HEK293 (cell line): ENCODE measurements around the gene OGFRL1.

Experiments used
- CTCF ChIA-PET: fragments of 350-600 bp; formaldehyde crosslinking; extraction: SDS; loops from one replicate; lab custom pipeline; 2021; ENCODE audit warnings: antibody characterized with exemption; lab: Yijun Ruan, JAX
- POLR2A ChIA-PET: fragments of 300-600 bp; formaldehyde crosslinking; extraction: SDS; loops from one replicate; lab custom pipeline; 2020; ENCODE audit warnings: antibody characterized with exemption, inconsistent platforms; lab: Yijun Ruan, JAX
- H3K27ac ChIP-seq: fragments of 200-500 bp; sonication (Bioruptor generic); 2 replicates; pipeline ENCODE4 v1.5.1; 2014; ENCODE audit warnings: low read depth, low read length, control low read depth, inconsistent platforms; ENCODE audit errors: extremely low read depth
- H3K36me3 ChIP-seq, 2 experiments: fragments of 200-500 bp in 1 of 2; sonication (Bioruptor generic) in 1 of 2; 1 replicate in 1 of 2; 2 replicates in 1 of 2; pipeline ENCODE4 v1.5.1; 2014 to 2017; ENCODE audit warnings: inconsistent platforms in 2 of 2, low read length in 2 of 2; ENCODE audit not compliant: control insufficient read depth in 2 of 2, insufficient read depth in 1 of 2
- H3K4me1 ChIP-seq: fragments of 200-500 bp; sonication (Bioruptor generic); 2 replicates; pipeline ENCODE4 v1.5.1; 2014; ENCODE audit warnings: mild to moderate bottlenecking, low read length, inconsistent platforms; ENCODE audit not compliant: control insufficient read depth, insufficient read depth
- H3K4me3 ChIP-seq: 2 replicates; pipeline ENCODE4 v1.5.1; 2011; ENCODE audit warnings: low read depth, mild to moderate bottlenecking, control low read depth, low read length, moderate library complexity
- H3K9me3 ChIP-seq: fragments of 200-500 bp; sonication (Bioruptor generic); 2 replicates; pipeline ENCODE4 v1.5.1; 2014; ENCODE audit warnings: low read depth, low read length, inconsistent platforms; ENCODE audit not compliant: control insufficient read depth, insufficient read depth
- FEZF1 ChIP-seq: fragments of 450-650 bp; formaldehyde crosslinking; IDR thresholded peaks from 2 replicates; pipeline ENCODE4 v1.5.1; 2016; ENCODE audit warnings: missing biosample characterization, missing genetic modification characterization
- GLIS1 ChIP-seq: fragments of 450-650 bp; formaldehyde crosslinking; IDR thresholded peaks from 2 replicates; pipeline ENCODE4 v1.5.1; 2016; ENCODE audit warnings: missing biosample characterization, missing genetic modification characterization
- RBAK ChIP-seq: fragments of 450-650 bp; formaldehyde crosslinking; IDR thresholded peaks from 2 replicates; pipeline ENCODE4 v1.5.1; 2016; ENCODE audit warnings: missing biosample characterization, missing genetic modification characterization
- REST ChIP-seq: fragments of 450-650 bp; formaldehyde crosslinking; IDR thresholded peaks from 2 replicates; pipeline ENCODE4 v1.5.1; 2016; ENCODE audit warnings: missing biosample characterization, missing genetic modification characterization
- ZBTB20 ChIP-seq: fragments of 450-650 bp; formaldehyde crosslinking; IDR thresholded peaks from 2 replicates; pipeline ENCODE4 v1.5.1; 2016; ENCODE audit warnings: missing biosample characterization, missing genetic modification characterization
- ZIC2 ChIP-seq: fragments of 450-650 bp; formaldehyde crosslinking; IDR thresholded peaks from 2 replicates; pipeline ENCODE4 v1.5.1; 2016; ENCODE audit warnings: missing biosample characterization, missing genetic modification characterization
- ZNF157 ChIP-seq: fragments of 450-650 bp; formaldehyde crosslinking; IDR thresholded peaks from 2 replicates; pipeline ENCODE4 v1.5.1; 2016; ENCODE audit warnings: missing biosample characterization, missing genetic modification characterization
- ZNF202 ChIP-seq: fragments of 450-650 bp; formaldehyde crosslinking; IDR thresholded peaks from 2 replicates; pipeline ENCODE4 v1.5.1; 2016; ENCODE audit warnings: missing biosample characterization, missing genetic modification characterization, borderline replicate concordance
- ZNF23 ChIP-seq: fragments of 450-650 bp; formaldehyde crosslinking; IDR thresholded peaks from 2 replicates; pipeline ENCODE4 v1.5.1; 2016; ENCODE audit warnings: missing biosample characterization, missing genetic modification characterization, borderline replicate concordance
- ZNF404 ChIP-seq: fragments of 450-650 bp; formaldehyde crosslinking; IDR thresholded peaks from 2 replicates; pipeline ENCODE4 v1.5.1; 2017; ENCODE audit warnings: missing biosample characterization, missing genetic modification characterization
- ZNF501 ChIP-seq: fragments of 450-650 bp; formaldehyde crosslinking; IDR thresholded peaks from 2 replicates; pipeline ENCODE4 v1.5.1; 2016; ENCODE audit warnings: missing biosample characterization, missing genetic modification characterization
- ZNF561 ChIP-seq: fragments of 450-650 bp; IDR thresholded peaks from 2 replicates; pipeline ENCODE4 v1.5.1; 2018; ENCODE audit warnings: missing biosample characterization, missing genetic modification characterization, borderline replicate concordance
- ZNF585B ChIP-seq: fragments of 450-650 bp; formaldehyde crosslinking; IDR thresholded peaks from 2 replicates; pipeline ENCODE4 v1.5.1; 2016; ENCODE audit warnings: missing biosample characterization, missing genetic modification characterization
- ZNF658 ChIP-seq: fragments of 450-650 bp; formaldehyde crosslinking; IDR thresholded peaks from 2 replicates; pipeline ENCODE4; 2016; ENCODE audit warnings: missing biosample characterization, missing genetic modification characterization
- ZNF677 ChIP-seq: fragments of 450-650 bp; IDR thresholded peaks from 2 replicates; pipeline ENCODE4 v1.5.0; 2018; ENCODE audit warnings: missing biosample characterization, mild to moderate bottlenecking, missing genetic modification characterization, moderate library complexity
- ZNF704 ChIP-seq: fragments of 450-650 bp; formaldehyde crosslinking; IDR thresholded peaks from 2 replicates; pipeline ENCODE4 v1.5.1; 2016; ENCODE audit warnings: missing biosample characterization, missing genetic modification characterization
- ZNF785 ChIP-seq: fragments of 450-650 bp; formaldehyde crosslinking; IDR thresholded peaks from 2 replicates; pipeline ENCODE4 v1.5.1; 2016; ENCODE audit warnings: missing biosample characterization, missing genetic modification characterization
- ZNF792 ChIP-seq: fragments of 450-650 bp; formaldehyde crosslinking; IDR thresholded peaks from 2 replicates; pipeline ENCODE4 v1.5.1; 2016; ENCODE audit warnings: missing biosample characterization, missing genetic modification characterization
- TF ChIP-seq, protein P1 (sequence below): fragments of 450-650 bp; formaldehyde crosslinking; IDR thresholded peaks from 2 replicates; pipeline ENCODE4 v1.5.1; 2016; ENCODE audit warnings: missing biosample characterization, missing genetic modification characterization
- TF ChIP-seq, protein P2 (sequence below): fragments of 450-650 bp; formaldehyde crosslinking; IDR thresholded peaks from 2 replicates; pipeline ENCODE4 v1.5.1; 2016; ENCODE audit warnings: missing biosample characterization, missing genetic modification characterization

The OGFRL1 gene

DNA sequence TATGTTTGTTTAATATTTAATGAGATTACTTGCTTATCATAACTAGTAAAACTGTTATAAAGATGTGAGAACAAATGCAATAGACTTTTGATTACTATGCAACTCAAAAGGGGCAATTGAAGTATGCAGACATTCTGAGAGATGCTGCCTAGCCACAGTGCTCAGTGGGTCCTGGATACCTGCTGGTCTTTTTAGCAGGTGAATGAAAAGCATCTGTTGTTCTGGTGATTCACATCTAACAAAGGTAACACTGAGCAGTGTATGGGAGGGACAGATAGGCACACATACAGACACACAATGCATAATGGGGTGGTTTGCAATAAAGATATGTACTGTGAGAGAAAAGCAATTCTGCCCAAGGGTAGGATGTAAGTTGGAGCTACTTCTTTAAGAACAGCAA, 46.9 kb downstream of the OGFRL1 start:
- CTCF ChIA-PET: interaction anchor here (0.7 kb wide), 1 partner anchor 145 kb away, joined by 5 read pairs; no protein-coding TSS in a partner anchor
- H3K4me3 ChIP-seq: no peak overlapping the region

GRCh38 chr6:71336901-71337300, 48.3 kb downstream of the OGFRL1 start:
- Histone ChIP-seq H3K36me3 (no peaks in the 10 kb centered on the region), H3K4me1 (no peaks in the 10 kb centered on the region), H3K27ac (no peak overlapping the region), H3K9me3 (no peaks in the 10 kb centered on the region)
- CTCF ChIA-PET: interaction anchor here (0.6 kb wide), 1 partner anchor 25 kb away, joined by 3 read pairs; no protein-coding TSS in a partner anchor
- TF ChIP-seq ZNF792 (tag by site-specific recombination) (no peak), ZIC2 (tag by site-specific recombination) (no peak), ZNF23 (tag by site-specific recombination) (no peak), REST (tag by site-specific recombination) (no peak), GLIS1 (no peak), ZNF704 (tag by site-specific recombination) (no peak), RBAK (tag by site-specific recombination) (no peak), ZNF404 (tag by site-specific recombination) (no peak), ZNF202 (tag by site-specific recombination) (no peak), ZBTB20 (tag by site-specific recombination) (no peak), ZNF658 (tag by site-specific recombination) (no peak), ZNF501 (no peak), ZNF157 (tag by site-specific recombination) (no peak)
- TF ChIP-seq, protein P1, sequence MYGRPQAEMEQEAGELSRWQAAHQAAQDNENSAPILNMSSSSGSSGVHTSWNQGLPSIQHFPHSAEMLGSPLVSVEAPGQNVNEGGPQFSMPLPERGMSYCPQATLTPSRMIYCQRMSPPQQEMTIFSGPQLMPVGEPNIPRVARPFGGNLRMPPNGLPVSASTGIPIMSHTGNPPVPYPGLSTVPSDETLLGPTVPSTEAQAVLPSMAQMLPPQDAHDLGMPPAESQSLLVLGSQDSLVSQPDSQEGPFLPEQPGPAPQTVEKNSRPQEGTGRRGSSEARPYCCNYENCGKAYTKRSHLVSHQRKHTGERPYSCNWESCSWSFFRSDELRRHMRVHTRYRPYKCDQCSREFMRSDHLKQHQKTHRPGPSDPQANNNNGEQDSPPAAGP (tag by site-specific recombination): no peak
- TF ChIP-seq, all 188 proteins: peak for 0
- POLR2A ChIA-PET: no interaction called here
- H3K4me3 ChIP-seq: no peak overlapping the region

More for the DNA sequence above, 46.9 kb downstream of the OGFRL1 start:
- no peaks in the 10 kb centered on the region for H3K9me3 ChIP-seq
- TF ChIP-seq ZNF785 (tag by site-specific recombination) (no peak), ZNF677 (tag by site-specific recombination) (no peak)
- H3K36me3 ChIP-seq: no peaks in the 10 kb centered on the region
- POLR2A ChIA-PET: no interaction called here
- no peak overlapping the region for H3K27ac ChIP-seq
- H3K4me1 ChIP-seq: no peaks in the 10 kb centered on the region

DNA sequence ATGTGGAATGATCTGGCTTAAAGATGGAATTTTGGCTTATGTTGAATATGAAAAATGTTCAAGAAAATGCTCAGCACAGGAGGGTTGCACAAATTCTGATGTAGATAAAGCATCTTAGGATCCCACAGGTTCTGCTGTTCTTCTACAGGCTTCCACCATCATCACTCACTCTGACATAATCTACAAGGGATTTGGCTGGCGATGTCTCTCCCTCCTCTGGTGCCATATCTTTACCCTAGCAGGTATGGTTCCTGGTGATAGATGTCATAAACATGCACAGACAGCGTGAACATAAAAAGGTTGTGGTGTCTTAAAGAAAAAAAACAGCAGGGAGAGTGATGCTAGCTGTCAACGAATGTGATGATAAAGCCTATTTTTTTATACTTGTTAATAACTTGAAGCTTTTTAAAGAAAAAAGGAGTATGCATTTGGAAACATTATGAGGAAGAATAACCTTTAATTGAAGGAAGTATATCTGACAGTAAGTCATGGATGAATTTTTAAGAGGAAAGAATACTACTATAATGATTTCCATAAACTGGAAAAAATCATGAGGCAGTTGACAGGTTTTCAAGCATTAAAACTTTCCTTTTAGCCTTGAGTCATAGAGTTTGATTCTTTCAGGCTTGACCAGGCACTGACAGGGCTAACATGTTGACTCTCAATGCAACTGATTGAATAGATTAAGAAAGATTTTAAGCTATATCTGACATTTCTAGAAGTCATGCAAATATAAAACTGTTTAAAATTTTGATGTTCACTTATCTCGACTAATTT, 50.1 kb downstream of the OGFRL1 start:
- Histone ChIP-seq H3K36me3 (no peaks in the 10 kb centered on the region), H3K4me1 (no peaks in the 10 kb centered on the region), H3K27ac (no peak overlapping the region), H3K4me3 (no peak overlapping the region), H3K9me3 (no peaks in the 10 kb centered on the region)
- ChIA-PET CTCF (interaction anchor here (1.4 kb wide), 1 partner anchor 12 kb away, joined by 5 read pairs; no protein-coding TSS in a partner anchor), POLR2A (no interaction called here)
- TF ChIP-seq ZNF561 (tag by site-specific recombination): no peak
- TF ChIP-seq, protein P2, sequence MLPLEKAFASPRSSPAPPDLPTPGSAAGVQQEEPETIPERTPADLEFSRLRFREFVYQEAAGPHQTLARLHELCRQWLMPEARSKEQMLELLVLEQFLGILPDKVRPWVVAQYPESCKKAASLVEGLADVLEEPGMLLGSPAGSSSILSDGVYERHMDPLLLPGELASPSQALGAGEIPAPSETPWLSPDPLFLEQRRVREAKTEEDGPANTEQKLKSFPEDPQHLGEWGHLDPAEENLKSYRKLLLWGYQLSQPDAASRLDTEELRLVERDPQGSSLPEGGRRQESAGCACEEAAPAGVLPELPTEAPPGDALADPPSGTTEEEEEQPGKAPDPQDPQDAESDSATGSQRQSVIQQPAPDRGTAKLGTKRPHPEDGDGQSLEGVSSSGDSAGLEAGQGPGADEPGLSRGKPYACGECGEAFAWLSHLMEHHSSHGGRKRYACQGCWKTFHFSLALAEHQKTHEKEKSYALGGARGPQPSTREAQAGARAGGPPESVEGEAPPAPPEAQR: no peak
- no peak for TF ChIP-seq FEZF1 (tag by site-specific recombination)
- no peak for TF ChIP-seq ZNF585B (tag by site-specific recombination)
